PC-9 (cell line): ENCODE measurements around the gene PON1. TPM values are rescaled to one million over a fixed set of nuclear protein-coding genes. Genes with fewer than 3 reads are reported as not detected.

Experiments
- BruUV-seq: library from RNA; stranded (reverse); fragments of 400-500 nt; replicated peaks from 2 replicates; lab custom pipeline; 2021; lab: Mats Ljungman, UMichigan
- CTCF ChIA-PET: fragments of 300-600 bp; sonication (Branson Sonifier 250); formaldehyde crosslinking; loops from one replicate; lab custom pipeline; 2022; ENCODE audit warnings: antibody characterized with exemption; lab: Charles Lee
- POLR2A ChIA-PET: fragments of 300-600 bp; sonication (Branson Sonifier 250); formaldehyde crosslinking; loops from one replicate; lab custom pipeline; 2022; ENCODE audit warnings: antibody characterized with exemption; ENCODE audit not compliant: unreplicated experiment; lab: Charles Lee
- DNase-seq, 2 experiments: peaks; one replicate each; pipeline versions ENCODE4 v3.0.0 to v3.0.0-alpha.2; 2015 to 2022; ENCODE audit warnings: mixed read lengths in 1 of 2
- H2AFZ ChIP-seq: fragments of 200-600 bp; sonication (generic); 2 replicates; pipeline ENCODE4 v1.8.1; 2017; ENCODE audit warnings: antibody characterized with exemption
- H3F3A ChIP-seq: fragments of 200-600 bp; sonication (generic); 2 replicates; pipeline ENCODE4 v1.8.1; 2017; ENCODE audit warnings: antibody characterized with exemption, mild to moderate bottlenecking, low read depth; ENCODE audit not compliant: insufficient read depth
- H3K27ac ChIP-seq: fragments of 200-600 bp; sonication (generic); 2 replicates; pipeline ENCODE4 v1.6.1; 2016; ENCODE audit warnings: mixed run types
- H3K27me3 ChIP-seq: fragments of 200-600 bp; sonication (generic); 2 replicates; pipeline ENCODE4 v1.6.1; 2016; ENCODE audit warnings: low read depth, mixed run types; ENCODE audit not compliant: insufficient read depth
- H3K36me3 ChIP-seq: fragments of 200-600 bp; sonication (generic); 2 replicates; pipeline ENCODE4 v1.6.1; 2016; ENCODE audit warnings: low read depth, mixed run types
- H3K4me1 ChIP-seq: fragments of 200-600 bp; sonication (generic); replicated peaks from 2 replicates; pipeline ENCODE4 v1.6.1; 2016; ENCODE audit warnings: mixed run types; ENCODE audit not compliant: insufficient read depth
- H3K4me2 ChIP-seq: fragments of 200-600 bp; sonication (generic); 2 replicates; pipeline ENCODE4 v1.6.1; 2017; ENCODE audit warnings: mixed run types
- H3K4me3 ChIP-seq: fragments of 200-600 bp; sonication (generic); 2 replicates; pipeline ENCODE4 v1.6.1; 2016; ENCODE audit warnings: mixed run types
- H3K79me2 ChIP-seq: fragments of 200-600 bp; sonication (generic); 2 replicates; pipeline ENCODE4 v1.6.1; 2017; ENCODE audit warnings: low read depth, mixed run types
- H3K9me2 ChIP-seq: fragments of 200-600 bp; sonication (generic); 2 replicates; pipeline ENCODE4 v1.8.1; 2017; ENCODE audit warnings: mild to moderate bottlenecking; ENCODE audit not compliant: insufficient read depth
- H3K9me3 ChIP-seq: fragments of 200-600 bp; sonication (generic); 2 replicates; pipeline ENCODE4 v1.8.1; 2016; ENCODE audit warnings: low read depth; ENCODE audit not compliant: insufficient read depth
- H4K20me1 ChIP-seq: fragments of 200-600 bp; sonication (generic); 2 replicates; pipeline ENCODE4 v1.8.1; 2017; ENCODE audit not compliant: insufficient read depth
- EZH2 ChIP-seq: fragments of 200-600 bp; sonication (generic); IDR thresholded peaks from 2 replicates; pipeline ENCODE4 v1.8.0; 2017; ENCODE audit warnings: antibody characterized with exemption, low read depth
- intact Hi-C: fragments of 100-400 bp; cut with micrococcal nuclease; formaldehyde crosslinking; loops from one replicate; pipeline ENCODE4 v1.10.0; 2022; ENCODE audit not compliant: unreplicated experiment
- total RNA-seq: library from RNA; stranded (reverse); gene quantifications from 2 replicates; pipeline ENCODE4 v1.2.3, GENCODE V29; 2021
- TF ChIP-seq, protein P1 (sequence below): fragments of 200-600 bp; sonication (generic); conservative IDR thresholded peaks from 2 replicates; pipeline ENCODE4 v1.6.1; 2017; ENCODE audit warnings: mixed run types, antibody characterized with exemption, mild to moderate bottlenecking, moderate library complexity

The PON1 gene
- total RNA-seq, 1 experiment from 2014 or later: not detected

GRCh38 chr7:95279417-95279816 is 44.9 kb downstream of the PON1 start:
- Histone ChIP-seq H3K4me3 (no peak overlapping the region), H3K27ac (no peak overlapping the region), H3K79me2 (no peaks in the 10 kb centered on the region), H3K4me1 (no peaks in the 10 kb centered on the region), H4K20me1 (no peaks in the 10 kb centered on the region), H3K4me2 (no peak overlapping the region), H3K36me3 (no peaks in the 10 kb centered on the region), H3K9me2 (no peaks in the 10 kb centered on the region), H3K9me3 (no peaks in the 10 kb centered on the region), H3K27me3 (no peaks in the 10 kb centered on the region), H2AFZ (no peak overlapping the region), H3F3A (no peaks in the 10 kb centered on the region)
- CTCF ChIA-PET: no interaction called here
- no TSS peak for BruUV-seq
- TF ChIP-seq, protein P1, sequence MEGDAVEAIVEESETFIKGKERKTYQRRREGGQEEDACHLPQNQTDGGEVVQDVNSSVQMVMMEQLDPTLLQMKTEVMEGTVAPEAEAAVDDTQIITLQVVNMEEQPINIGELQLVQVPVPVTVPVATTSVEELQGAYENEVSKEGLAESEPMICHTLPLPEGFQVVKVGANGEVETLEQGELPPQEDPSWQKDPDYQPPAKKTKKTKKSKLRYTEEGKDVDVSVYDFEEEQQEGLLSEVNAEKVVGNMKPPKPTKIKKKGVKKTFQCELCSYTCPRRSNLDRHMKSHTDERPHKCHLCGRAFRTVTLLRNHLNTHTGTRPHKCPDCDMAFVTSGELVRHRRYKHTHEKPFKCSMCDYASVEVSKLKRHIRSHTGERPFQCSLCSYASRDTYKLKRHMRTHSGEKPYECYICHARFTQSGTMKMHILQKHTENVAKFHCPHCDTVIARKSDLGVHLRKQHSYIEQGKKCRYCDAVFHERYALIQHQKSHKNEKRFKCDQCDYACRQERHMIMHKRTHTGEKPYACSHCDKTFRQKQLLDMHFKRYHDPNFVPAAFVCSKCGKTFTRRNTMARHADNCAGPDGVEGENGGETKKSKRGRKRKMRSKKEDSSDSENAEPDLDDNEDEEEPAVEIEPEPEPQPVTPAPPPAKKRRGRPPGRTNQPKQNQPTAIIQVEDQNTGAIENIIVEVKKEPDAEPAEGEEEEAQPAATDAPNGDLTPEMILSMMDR: no peak
- no peak for TF ChIP-seq EZH2
- no peak for DNase-seq
- POLR2A ChIA-PET: no interaction called here
- intact Hi-C loops: no loop called here

GRCh38 chr7:95276114-95276513 is 48.2 kb downstream of the PON1 start:
- Histone ChIP-seq H3F3A (no peaks in the 10 kb centered on the region), H3K27me3 (no peaks in the 10 kb centered on the region), H3K4me2 (no peak overlapping the region), H3K27ac (no peak overlapping the region), H3K79me2 (no peaks in the 10 kb centered on the region), H4K20me1 (no peaks in the 10 kb centered on the region), H3K4me1 (no peaks in the 10 kb centered on the region), H3K9me2 (no peaks in the 10 kb centered on the region), H3K4me3 (no peak overlapping the region), H3K9me3 (no peaks in the 10 kb centered on the region), H3K36me3 (no peaks in the 10 kb centered on the region), H2AFZ (no peak overlapping the region)
- TF ChIP-seq, protein P1: no peak
- TF ChIP-seq EZH2: no peak
- intact Hi-C loops: no loop called here
- POLR2A ChIA-PET: no interaction called here
- CTCF ChIA-PET: interaction anchor here (0.6 kb wide), 1 partner anchor 24 kb away, joined by 20 read pairs; no protein-coding TSS in a partner anchor
- peak in 1 of 2 experiments; percentile 17 for DNase-seq
- BruUV-seq: no TSS peak

DNA sequence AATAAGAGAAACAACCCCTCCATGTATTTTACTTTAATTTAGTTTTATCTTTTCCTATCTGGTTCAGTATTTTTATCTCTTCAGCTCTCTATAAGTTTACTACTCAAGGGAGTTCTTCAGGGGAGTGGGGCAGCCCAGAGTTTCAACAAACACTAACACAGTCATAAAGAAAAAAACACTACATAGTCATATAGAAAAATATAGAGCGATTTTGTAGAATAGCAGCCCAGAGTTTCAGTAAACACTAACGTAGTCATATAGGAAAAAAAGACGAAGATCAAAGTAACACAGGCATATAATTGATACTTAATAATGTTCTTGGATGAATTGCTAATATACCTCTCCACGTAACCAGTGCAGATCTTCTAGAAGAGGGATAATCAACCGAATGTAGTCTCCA is 54.7 kb downstream of the PON1 start:
- no peak overlapping the region for H3K4me2 ChIP-seq
- BruUV-seq: no TSS peak
- intact Hi-C loops: no loop called here
- no peaks in the 10 kb centered on the region for H3K4me1 ChIP-seq
- H4K20me1 ChIP-seq: no peaks in the 10 kb centered on the region
- no peak overlapping the region for H3K4me3 ChIP-seq
- no peaks in the 10 kb centered on the region for H3K27me3 ChIP-seq
- no peak for DNase-seq
- CTCF ChIA-PET: no interaction called here
- no peaks in the 10 kb centered on the region for H3K9me3 ChIP-seq
- no peak overlapping the region for H2AFZ ChIP-seq
- no peaks in the 10 kb centered on the region for H3K9me2 ChIP-seq
- no peaks in the 10 kb centered on the region for H3K79me2 ChIP-seq
- POLR2A ChIA-PET: no interaction called here
- H3F3A ChIP-seq: no peaks in the 10 kb centered on the region
- H3K36me3 ChIP-seq: no peaks in the 10 kb centered on the region
- no peak overlapping the region for H3K27ac ChIP-seq
- TF ChIP-seq, protein P1: no peak
- no peak for TF ChIP-seq EZH2
